NOMO-1 treated with DMSO at 0.1 percent for 48 hours (cell line): ENCODE measurements around the gene GAP43.

Source experiments
- DNase-seq: peaks from one replicate; lab custom pipeline; 2025; ENCODE audit not compliant: unreplicated experiment; lab: John Stamatoyannopoulos, UW

GAP43 gene

DNA sequence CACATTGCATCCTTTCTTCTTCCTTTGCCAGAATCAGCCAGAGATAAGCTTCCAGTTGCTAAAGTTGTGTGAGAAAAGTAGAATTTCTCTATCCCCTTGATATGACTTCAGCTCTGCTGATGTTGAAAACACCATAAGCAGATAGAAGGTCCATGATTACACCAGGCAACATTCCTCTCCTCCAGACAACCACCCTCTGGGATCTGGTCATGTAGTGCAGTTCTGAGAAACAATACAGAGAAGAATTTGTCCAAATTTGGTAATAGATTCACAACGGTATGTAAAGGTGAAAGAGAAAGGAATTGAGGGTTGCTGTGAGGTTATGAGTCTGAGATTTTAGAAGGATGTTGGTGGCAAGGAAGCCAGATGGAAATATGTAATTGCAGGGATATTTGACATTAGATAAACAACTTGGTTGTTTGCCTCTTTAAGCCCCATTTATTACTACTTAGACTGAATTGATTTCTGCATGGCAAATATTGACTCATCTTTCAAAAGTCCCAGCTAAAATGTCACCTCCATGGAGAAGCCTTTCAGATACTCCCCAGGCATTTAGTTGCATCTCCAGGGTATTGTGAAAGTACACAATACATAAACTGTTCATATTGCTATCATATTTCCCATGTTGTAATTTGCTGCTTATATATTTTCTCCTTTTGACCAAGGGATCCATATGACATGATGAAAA, 134.9 kb downstream of the GAP43 start:
- DNase-seq: no peak

DNA sequence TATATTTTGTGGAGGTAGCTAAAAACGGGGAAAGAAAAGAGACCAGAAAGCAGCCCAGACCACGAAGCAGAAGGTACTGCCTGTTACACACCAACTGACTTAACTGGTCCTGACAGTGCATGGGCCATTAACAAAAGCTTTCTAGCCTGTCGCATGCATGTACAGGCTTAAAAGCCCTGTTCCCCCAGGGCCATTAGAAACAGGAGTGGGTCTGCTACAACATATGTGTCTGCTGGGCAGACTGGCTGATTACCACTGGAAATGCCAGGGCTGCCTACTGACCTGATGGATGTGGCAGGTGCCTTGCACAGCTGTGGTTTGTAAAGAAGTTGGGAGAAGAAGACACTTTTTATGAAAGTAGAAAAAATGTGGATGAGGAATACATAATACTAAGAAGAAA, 137.4 kb downstream of the GAP43 start:
- DNase-seq: no peak

DNA sequence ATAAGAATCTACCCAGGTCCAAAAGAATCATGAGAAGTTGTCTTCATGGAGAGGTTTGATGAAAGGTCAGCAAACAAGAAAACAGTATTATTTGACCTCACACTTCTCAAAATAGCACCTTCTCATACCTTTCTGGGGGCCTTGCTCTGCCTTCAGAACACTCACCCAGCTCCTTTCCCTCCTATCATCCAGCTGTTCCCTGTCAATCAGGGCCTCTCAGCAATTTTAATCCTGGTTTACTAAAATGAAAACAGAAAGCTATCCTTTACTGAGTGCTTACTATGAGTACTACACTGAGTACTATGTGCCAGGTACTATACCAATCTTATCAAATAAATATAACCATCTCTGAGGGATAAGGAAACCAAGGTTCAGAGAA, 138.6 kb downstream of the GAP43 start:
- DNase-seq: no peak

DNA sequence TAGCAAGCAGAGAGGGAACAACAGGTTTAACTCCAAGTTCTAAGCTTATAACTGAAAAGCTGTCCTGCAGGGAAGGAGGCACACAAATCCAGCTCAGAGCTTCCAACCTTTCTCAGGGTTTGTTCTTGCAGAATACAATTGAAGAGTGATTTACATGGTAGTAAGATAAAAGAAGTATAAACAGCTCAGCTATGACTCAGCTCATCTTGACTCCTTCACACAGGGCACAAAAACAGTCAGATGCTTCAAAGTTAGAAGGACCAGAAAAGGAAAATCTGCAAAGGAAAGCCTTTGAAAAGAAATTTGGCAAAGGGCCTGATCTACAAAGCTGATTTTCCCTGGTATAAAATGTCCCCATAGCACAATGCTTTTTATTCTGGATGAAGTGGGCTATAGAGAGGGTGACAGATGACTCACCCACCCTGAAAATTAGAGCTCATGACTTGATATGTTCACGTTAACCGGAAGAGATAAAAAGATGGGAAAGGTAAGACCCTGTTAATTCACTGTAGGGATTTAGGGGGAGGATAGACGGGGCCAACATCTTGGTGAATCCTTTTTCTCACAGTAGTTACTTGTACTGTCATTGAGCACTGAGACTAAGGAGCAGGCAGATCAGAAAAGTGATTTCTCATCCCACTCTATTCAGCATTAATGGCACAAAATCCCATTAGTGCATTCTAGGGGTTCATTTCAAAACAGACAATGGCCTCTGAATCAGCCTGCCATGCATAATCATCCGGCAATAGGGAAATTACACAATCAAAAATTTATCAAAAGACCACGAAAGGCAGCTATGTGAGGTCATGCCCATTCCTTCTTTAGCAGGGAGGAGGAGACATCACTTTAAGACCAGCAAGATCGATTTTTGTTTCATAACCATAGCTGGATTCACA, 143.5 kb downstream of the GAP43 start:
- DNase-seq: no peak

DNA sequence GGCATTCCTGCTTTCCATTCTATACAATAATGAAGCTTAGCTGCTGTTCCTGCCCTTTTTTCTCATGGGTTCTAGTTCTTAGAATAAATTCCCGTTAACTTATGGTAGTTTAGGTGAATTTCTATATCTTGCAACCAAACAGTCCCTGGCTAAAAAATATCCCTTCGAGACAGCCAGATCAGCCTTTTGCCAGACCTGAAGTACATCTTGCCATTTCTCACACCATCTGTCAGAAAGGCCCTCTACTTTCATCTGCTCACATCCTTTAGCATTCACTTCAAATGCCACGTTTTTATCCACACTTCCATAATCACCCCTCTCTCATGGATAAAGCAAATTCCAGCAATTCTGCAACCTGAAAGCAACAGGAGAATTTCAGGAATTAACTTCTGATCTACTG, 145.4 kb downstream of the GAP43 start:
- no peak for DNase-seq
